Fibroblast of pulmonary artery (primary cell): ENCODE results near the gene CSRP1.
A peak's percentile ranks its signal among the peaks of the same experiment; 100 is the strongest.

Experiments used
- DNase-seq: peaks from one replicate; pipeline ENCODE4 v3.0.0-alpha.2; 2010; ENCODE audit warnings: low read depth
- H3K4me3 ChIP-seq: replicated peaks from 2 replicates; pipeline ENCODE4 v1.5.1; 2011; ENCODE audit warnings: low read depth, mild to moderate bottlenecking, control low read depth, low read length, moderate library complexity
- TF ChIP-seq, protein P1 (sequence below): IDR thresholded peaks from 2 replicates; pipeline ENCODE4 v1.5.1; 2011; ENCODE audit warnings: mild to moderate bottlenecking, control low read depth, low read length, inconsistent platforms; ENCODE audit errors: missing control alignments

The CSRP1 gene

DNA sequence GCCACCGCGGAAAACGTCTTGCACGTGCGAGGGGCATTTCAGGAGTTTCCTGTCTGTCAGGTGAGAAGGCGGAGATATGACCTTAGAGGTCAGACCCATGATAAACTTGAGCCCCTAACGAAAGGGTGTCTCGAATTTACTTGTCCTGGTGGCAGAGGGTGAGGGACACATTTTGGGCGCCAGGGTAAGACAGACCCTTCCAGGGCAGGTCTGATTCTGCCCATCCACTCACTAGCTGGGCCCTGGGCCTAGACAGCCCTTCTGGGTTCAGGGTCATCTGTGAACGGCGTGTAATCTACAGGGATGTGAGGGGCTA is 395 bp upstream of the CSRP1 start:
- TF ChIP-seq, protein P1, sequence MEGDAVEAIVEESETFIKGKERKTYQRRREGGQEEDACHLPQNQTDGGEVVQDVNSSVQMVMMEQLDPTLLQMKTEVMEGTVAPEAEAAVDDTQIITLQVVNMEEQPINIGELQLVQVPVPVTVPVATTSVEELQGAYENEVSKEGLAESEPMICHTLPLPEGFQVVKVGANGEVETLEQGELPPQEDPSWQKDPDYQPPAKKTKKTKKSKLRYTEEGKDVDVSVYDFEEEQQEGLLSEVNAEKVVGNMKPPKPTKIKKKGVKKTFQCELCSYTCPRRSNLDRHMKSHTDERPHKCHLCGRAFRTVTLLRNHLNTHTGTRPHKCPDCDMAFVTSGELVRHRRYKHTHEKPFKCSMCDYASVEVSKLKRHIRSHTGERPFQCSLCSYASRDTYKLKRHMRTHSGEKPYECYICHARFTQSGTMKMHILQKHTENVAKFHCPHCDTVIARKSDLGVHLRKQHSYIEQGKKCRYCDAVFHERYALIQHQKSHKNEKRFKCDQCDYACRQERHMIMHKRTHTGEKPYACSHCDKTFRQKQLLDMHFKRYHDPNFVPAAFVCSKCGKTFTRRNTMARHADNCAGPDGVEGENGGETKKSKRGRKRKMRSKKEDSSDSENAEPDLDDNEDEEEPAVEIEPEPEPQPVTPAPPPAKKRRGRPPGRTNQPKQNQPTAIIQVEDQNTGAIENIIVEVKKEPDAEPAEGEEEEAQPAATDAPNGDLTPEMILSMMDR = no peak
- peak overlapping the region; percentile 85 for H3K4me3 ChIP-seq
- DNase-seq = no peak

DNA sequence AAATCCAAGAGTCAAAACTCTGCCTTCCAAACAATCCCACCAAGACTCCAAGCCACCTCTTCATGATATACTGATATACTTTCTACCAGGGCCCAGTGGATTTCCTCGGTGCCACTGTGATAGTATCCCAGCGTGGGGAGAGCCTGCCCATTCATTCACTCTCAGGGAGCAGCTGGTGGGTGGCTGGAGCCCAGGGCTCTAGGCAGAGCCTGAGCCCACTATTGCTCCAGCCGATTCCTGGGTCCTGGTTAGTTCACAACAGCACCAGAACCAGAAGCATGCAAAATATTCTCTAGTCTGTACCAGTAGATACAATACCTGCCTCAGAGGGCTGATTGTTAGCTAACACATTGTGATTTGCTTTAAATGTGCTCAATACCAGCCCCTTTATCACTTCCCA is 831 bp downstream of the CSRP1 start:
- peak overlapping the region; percentile 85 for H3K4me3 ChIP-seq
- no peak for DNase-seq
- TF ChIP-seq, protein P1 = no peak

DNA sequence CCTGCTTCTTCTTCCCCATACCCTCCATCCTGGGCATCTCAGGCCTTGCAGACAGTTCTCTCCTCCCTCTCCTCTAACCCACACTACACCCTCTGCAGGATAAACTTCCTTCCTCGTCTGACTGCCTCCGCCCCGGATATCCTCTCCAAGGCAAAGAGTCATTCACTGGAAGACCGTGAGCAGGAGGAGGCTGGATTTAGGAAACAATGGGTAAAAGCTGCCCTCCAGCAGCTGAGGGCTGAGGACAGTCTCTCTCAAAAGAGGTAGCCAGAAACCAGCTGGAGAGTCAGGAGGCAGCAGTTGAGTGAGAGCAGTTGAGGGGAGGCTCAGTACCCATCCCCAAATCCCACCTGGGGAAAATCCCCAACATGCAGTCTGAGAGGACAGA is 1.4 kb downstream of the CSRP1 start:
- TF ChIP-seq, protein P1 = no peak
- peak; percentile 91 for DNase-seq

DNA sequence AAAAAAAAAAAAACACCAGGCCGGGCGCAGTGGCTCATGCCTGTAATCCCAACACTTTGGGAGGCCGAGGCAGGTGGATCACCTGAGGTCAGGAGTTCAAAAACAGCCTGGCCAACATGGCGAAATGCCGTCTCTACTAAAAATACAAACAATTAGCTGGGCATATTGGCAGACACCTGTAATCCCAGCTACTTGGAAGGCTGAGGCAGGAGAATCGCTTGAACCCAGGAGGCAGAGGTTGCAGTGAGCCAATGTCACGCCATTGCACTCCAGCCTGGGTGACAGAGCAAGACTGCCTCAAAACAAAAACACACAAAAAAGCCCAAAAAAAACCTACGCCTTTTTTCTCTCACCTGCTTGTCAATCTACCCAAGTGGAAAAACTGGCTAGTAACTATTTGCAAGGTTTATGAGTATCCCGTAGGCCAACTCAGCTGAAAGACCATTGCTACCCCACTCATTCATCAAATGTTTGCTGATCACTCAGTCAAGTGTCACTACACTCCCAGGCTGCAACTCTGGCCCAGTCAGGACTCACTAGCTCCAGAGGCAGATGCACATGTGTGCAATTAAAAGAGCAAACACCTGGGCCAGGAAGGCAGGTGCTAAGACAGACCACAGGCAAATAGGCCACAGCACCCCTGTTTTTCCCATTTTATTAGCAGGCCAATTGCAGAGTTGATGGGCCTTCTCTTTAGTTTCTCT is 2.0 kb downstream of the CSRP1 start:
- TF ChIP-seq, protein P1 = no peak
- DNase-seq = no peak
- H3K4me3 ChIP-seq = peak overlapping the region; percentile 85

More for the DNA sequence above, 1.4 kb downstream of the CSRP1 start:
- H3K4me3 ChIP-seq = peak overlapping the region; percentile 85

DNA sequence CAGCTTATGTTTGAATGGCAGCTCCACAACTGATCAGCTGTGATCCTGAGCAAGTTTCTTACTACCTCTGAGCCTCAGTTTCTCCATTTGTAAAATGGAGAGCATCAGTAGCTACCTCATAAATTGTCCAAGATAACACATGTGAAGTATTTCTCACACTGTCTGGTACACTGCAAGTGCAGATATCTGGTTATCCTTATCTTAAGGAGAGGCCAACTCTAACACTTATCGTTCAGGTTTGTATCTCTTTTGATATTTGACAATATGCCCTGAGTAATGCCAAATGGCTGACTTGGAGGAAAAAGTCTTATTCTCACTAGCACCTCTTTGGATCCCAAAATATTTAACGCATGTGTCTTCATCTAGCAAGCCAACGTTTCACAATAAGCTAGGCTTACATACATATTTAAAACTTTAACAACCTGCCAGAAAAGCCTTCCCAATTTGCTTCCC is 2.7 kb downstream of the CSRP1 start:
- peak; percentile 63 for DNase-seq
- TF ChIP-seq, protein P1 = no peak
- H3K4me3 ChIP-seq = peak overlapping the region; percentile 85

DNA sequence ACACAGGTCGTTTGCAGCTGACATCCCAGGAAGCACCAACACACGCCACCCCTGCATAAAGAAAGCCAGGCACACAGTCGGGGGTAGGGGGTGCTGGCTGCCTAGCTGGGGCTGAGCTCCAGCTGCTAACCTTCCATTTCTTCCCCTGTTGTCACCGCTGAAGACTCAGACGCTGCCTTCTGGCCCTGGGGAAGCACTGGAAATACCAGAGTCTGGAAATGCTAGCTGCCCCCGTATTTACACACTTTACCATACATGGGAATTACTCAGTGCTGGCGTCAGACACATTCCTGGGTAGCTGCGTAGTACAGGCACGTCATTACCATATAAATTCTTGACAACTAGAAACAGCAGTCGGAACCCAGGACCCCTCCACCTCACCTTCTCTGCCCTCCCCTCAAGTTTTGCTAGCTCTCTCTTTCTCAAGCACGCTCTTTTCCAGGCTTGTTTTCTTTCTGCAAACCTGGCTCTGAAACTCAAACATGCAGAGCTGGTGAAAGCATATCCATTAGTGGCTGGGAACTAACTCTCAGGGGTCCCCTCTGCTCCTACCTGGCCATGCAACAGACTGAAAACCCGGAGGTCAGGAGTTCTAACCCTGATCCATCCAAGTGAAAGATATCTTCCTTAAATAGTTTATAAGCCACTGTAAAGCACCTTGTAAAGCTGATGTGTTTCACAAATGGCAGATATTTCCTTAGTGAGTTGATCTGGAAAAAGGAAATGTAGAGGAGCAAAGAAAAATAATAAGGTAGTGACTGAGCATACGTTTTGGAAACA is 3.3 kb downstream of the CSRP1 start:
- H3K4me3 ChIP-seq = peak overlapping the region; percentile 85
- TF ChIP-seq, protein P1 = no peak
- DNase-seq = peak; percentile 99

DNA sequence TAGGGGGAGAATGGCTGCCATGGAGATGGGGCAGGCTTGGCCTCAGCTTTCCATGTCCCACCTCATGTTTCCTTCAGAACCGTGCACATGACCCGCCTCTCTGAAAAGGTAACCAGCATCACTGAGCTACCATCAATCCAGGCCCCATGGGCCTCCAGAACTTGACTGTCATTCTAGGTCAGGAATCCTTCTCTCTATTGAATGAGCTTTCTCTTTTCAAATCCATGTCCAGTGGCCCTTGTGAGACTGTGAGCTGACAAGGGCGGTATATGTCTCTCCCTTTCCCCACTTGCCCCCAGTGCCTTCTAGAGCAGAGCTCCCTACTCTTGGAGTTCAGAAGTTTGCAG is 4.4 kb downstream of the CSRP1 start:
- no peak overlapping the region for H3K4me3 ChIP-seq
- TF ChIP-seq, protein P1 = no peak
- no peak for DNase-seq
